ENCODE results near the gene LGALSL. TPM values are rescaled to one million over a fixed set of nuclear protein-coding genes. Genes with fewer than 3 reads are reported as not detected.

LGALSL gene
- total and polyA plus RNA-seq, 2 of the 13 experiments (the other 11 are each of a cell fraction or from before 2014, with no cell fraction given) = 15.4 to 20.0 TPM

DNA sequence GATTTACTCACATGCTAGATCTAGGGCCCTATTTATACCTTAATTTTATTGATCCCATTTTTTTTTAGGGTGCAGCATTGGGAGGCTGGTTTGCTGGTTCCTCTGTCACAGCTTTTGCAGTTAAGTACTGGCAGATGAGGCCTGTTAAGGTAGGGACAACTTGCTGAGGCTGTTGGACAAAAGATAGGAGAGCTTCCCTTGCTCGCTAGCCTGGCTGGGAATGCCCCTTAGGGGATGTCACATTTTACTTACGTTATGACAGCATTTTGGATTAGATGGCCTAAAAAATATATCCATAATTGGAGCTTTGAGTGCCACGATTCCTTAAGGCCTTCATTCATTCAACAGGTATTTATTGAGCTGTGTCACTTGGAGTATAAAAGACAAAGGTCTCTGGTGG, 8.2 kb downstream of the LGALSL start:
- Histone ChIP-seq H3K9ac (ENCODE audit: insufficient read depth, low read depth, low read length) (no peak overlapping the region), H2AFZ (ENCODE audit: low read length) (no peak overlapping the region), H4K20me1 (ENCODE audit: insufficient read depth, low read length) (no peaks in the 10 kb centered on the region), H3K36me3 (replicated peaks in 1 of 2; ENCODE audit: control insufficient read depth in 1 of 2, insufficient read depth in 2 of 2, low read length in 2 of 2) (peaks cover 2 to 19% of the 10 kb centered on the region in 2 experiments), H3K79me2 (ENCODE audit: insufficient read depth, low read length) (no peaks in the 10 kb centered on the region), H3K27ac (ENCODE audit: extremely low read length, insufficient read depth, low read length) (no peak overlapping the region), H3K4me3 (replicated peaks in 1 of 3; ENCODE audit: insufficient read depth in 1 of 3, low read depth in 2 of 3, low read length in 3 of 3) (no peak overlapping the region), H3K27me3 (ENCODE audit: control insufficient read depth in 1 of 2, insufficient read depth in 2 of 2, low read length in 2 of 2) (no peaks in the 10 kb centered on the region), H3K9me3 (ENCODE audit: low read length) (no peaks in the 10 kb centered on the region), H3K4me2 (ENCODE audit: low read depth, low read length) (no peak overlapping the region), H3K4me1 (ENCODE audit: insufficient read depth, low read length) (0 out of 2 replicates have a peak, but pooled peaks cover 7% of the 10 kb centered on the region)
- intact Hi-C loops (cut with micrococcal nuclease; ENCODE audit: unreplicated experiment) (no loop called here), in situ Hi-C loops (cut with HindIII; ENCODE audit: extremely low pct_ligation_motif_present, low pct_unique_long_range_greater_than_20kb) (no loop called here)
- TF ChIP-seq ZNF644 (CRISPR knock-in tag; IDR thresholded peaks at IDR 0.05; ENCODE audit: low read depth) = no peak
- no peak for TF ChIP-seq ZNF850 (CRISPR knock-in tag; conservative IDR thresholded peaks at IDR 0.05)
- TF ChIP-seq NRL (CRISPR knock-in tag; IDR thresholded peaks at IDR 0.05; ENCODE audit: borderline replicate concordance) = no peak
- TF ChIP-seq, protein P1, sequence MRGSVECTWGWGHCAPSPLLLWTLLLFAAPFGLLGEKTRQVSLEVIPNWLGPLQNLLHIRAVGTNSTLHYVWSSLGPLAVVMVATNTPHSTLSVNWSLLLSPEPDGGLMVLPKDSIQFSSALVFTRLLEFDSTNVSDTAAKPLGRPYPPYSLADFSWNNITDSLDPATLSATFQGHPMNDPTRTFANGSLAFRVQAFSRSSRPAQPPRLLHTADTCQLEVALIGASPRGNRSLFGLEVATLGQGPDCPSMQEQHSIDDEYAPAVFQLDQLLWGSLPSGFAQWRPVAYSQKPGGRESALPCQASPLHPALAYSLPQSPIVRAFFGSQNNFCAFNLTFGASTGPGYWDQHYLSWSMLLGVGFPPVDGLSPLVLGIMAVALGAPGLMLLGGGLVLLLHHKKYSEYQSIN (CRISPR knock-in tag; IDR thresholded peaks at IDR 0.05; ENCODE audit: borderline replicate concordance) = no peak
- no peak for TF ChIP-seq ZNF34 (CRISPR knock-in tag; IDR thresholded peaks at IDR 0.05; ENCODE audit: borderline replicate concordance)
- no peak for TF ChIP-seq MTA3 (CRISPR knock-in tag; IDR thresholded peaks at IDR 0.05)
- no peak for TF ChIP-seq ZNF383 (CRISPR knock-in tag; IDR thresholded peaks at IDR 0.05; ENCODE audit: borderline replicate concordance)
- TF ChIP-seq NCOA1 (CRISPR knock-in tag; IDR thresholded peaks at IDR 0.05) = no peak
- TF ChIP-seq, protein P2, sequence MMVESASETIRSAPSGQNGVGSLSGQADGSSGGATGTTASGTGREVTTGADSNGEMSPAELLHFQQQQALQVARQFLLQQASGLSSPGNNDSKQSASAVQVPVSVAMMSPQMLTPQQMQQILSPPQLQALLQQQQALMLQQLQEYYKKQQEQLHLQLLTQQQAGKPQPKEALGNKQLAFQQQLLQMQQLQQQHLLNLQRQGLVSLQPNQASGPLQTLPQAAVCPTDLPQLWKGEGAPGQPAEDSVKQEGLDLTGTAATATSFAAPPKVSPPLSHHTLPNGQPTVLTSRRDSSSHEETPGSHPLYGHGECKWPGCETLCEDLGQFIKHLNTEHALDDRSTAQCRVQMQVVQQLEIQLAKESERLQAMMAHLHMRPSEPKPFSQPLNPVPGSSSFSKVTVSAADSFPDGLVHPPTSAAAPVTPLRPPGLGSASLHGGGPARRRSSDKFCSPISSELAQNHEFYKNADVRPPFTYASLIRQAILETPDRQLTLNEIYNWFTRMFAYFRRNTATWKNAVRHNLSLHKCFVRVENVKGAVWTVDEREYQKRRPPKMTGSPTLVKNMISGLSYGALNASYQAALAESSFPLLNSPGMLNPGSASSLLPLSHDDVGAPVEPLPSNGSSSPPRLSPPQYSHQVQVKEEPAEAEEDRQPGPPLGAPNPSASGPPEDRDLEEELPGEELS (CRISPR knock-in tag; IDR thresholded peaks at IDR 0.05) = no peak
- no TSS peak for BruUV-seq (replicated peaks)
- FAIRE-seq = no peak
- 91% methylated on average over 3 of the region's 3 CpGs for WGBS (ENCODE audit: low lambda C conversion rate)
- DNase-seq (ENCODE audit: low spot score) = no peak
- no peak for ATAC-seq
- ChIA-PET POLR2A (no interaction called here), CTCF (ENCODE audit: low intra/inter-chr PET ratio, low total read pairs) (no interaction called here)
